GM21515 (cell line): ENCODE results near the gene OLIG2.

Source experiments
- ATAC-seq: cut with Tn5 transposase; IDR thresholded peaks from one replicate; pipeline ENCODE4 v1.9.1; 2021; ENCODE audit not compliant: unreplicated experiment

Gene OLIG2

DNA sequence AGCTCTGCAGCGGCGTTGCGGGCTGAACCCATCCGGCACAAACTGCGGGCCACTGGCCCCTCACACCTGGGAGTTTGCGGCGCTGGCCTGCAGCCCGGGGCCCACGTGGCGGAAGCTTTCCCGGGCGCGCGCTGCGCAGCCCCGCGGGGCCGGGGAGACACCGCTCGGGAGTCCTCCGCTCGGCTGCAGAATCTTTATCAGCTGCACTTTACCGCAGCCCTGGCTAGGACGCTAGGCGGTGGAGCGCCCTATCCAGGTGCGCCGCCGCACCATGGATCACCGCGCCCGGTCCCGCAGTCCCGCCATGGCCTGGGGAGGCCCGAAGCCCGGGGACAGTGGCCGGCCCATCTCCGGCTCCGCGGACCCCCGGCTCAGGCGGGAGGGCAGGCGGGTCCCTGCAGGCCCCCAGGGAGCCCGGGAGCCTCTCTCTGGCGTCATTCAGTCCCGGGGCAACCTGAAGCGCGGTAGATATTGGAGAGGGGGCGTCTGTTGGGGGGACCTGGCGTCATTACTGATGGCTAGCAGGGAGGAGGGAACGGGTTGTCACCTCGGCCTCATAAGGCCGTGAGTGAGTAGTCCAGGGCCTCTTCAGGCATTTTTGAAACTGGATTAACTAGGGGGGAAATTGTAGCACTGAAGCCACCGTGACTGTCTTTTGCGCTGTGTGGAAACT, 5.7 kb upstream of the OLIG2 start:
- ATAC-seq = no peak

DNA sequence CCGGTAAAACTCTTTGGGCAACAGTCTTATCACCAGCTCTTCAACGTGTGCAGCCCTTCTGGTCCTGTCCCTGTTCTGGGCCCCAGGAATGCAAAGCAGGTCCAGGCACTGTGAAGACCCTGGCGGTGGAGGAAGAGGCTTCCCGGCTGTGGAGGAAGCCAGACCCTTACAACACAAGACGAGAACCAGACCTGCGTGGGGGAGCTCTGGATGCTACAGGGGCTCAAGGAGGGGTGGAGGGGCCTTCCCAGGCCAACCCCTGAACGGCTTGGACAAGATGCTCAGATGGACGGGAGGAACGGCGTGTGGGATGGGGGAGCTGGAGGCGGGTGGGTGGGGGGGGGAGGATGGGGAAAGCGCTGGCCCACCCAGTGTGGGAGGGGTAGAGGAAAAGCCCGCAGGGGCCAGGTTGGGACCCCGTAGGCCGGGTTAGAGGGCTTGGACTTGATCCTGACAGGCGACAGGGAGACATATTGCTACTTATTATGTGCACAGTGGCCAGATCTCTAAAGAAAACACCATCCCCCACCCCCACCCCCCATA, 5.1 kb upstream of the OLIG2 start:
- no peak for ATAC-seq

DNA sequence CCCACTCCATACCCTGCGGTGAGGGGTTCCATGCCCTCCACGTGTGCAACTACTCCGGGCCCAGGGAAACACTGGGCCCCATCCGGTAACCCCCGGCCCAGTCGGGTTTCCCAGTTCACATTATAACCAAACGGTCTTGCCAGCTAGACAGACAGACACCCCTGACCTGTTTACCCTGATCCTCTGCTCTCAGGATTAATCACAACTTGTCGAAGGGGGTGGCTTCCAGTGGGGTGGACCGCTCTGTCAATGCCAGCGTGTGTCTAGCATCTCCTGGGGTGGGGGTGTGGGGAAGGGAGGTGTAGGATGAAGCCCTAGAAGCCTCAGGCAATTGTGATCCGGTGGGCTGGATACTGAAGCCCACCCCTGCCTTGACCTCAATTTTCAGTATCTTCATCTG, 4.6 kb upstream of the OLIG2 start:
- ATAC-seq = no peak

DNA sequence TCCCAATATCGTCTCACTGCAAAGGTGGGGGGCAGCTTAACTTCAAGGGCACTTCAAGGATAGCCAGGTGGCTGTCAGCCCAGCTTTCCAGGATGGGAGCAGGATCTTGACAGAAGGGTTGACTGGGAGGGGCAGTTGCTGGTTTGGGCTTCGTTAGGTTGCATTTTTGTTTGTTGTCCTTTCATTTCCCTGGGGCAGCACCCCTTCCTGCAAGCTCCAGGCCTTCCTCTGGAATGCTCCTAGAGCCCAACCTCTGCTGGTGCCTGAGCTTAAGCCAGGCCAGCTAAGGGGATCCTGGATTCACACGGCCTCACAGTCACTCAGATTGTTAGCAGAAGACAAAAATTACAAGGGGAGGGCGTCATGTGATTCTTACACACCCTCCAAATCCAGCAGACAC, 4.1 kb upstream of the OLIG2 start:
- no peak for ATAC-seq

DNA sequence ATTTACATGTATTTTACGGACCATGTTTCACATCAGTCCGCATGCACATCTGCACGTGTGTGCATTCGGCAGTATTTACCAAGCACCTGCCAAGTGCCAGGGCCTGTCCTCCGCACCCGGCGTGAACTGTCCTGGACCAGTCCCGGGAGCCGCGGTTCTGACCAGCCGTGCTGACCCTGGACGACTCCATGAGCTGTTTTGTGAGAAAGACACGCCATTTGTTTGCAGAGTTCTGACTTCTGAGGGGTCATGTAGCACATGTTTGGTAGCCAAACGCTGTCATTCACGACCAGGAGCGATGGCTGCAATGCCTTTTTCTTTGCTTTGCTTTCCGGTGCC, 3.3 kb upstream of the OLIG2 start:
- ATAC-seq = no peak

DNA sequence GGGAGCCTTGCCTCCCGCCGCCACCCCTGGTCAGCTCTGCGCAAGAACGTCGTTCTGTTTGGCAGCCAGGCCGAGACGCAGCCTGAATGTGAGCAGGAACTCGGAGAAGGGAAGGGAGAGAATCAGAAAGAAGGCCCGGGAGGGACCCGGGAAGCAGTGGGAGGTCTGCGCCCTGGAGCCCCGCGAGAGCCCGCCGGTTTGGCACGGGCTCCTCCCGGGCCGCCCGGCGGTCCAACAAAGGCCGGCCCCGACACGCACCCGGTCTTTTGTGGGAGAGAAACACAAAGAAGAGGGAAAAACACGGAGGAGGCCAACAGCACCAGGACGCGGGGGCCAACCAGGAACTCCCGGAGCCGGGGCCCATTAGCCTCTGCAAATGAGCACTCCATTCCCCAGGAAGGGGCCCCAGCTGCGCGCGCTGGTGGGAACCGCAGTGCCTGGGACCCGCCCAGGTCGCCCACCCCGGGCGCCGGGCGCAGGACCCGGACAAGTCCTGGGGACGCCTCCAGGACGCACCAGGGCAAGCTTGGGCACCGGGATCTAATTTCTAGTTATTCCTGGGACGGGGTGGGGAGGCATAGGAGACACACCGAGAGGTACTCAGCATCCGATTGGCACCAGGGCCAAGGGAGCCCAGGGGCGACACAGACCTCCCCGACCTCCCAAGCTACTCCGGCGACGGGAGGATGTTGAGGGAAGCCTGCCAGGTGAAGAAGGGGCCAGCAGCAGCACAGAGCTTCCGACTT, 2.7 kb upstream of the OLIG2 start:
- ATAC-seq = no peak

DNA sequence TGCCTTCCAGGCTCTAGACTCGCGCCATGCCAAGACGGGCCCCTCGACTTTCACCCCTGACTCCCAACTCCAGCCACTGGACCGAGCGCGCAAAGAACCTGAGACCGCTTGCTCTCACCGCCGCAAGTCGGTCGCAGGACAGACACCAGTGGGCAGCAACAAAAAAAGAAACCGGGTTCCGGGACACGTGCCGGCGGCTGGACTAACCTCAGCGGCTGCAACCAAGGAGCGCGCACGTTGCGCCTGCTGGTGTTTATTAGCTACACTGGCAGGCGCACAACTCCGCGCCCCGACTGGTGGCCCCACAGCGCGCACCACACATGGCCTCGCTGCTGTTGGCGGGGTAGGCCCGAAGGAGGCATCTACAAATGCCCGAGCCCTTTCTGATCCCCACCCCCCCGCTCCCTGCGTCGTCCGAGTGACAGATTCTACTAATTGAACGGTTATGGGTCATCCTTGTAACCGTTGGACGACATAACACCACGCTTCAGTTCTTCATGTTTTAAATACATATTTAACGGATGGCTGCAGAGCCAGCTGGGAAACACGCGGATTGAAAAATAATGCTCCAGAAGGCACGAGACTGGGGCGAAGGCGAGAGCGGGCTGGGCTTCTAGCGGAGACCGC, 2.0 kb upstream of the OLIG2 start:
- ATAC-seq = no peak

DNA sequence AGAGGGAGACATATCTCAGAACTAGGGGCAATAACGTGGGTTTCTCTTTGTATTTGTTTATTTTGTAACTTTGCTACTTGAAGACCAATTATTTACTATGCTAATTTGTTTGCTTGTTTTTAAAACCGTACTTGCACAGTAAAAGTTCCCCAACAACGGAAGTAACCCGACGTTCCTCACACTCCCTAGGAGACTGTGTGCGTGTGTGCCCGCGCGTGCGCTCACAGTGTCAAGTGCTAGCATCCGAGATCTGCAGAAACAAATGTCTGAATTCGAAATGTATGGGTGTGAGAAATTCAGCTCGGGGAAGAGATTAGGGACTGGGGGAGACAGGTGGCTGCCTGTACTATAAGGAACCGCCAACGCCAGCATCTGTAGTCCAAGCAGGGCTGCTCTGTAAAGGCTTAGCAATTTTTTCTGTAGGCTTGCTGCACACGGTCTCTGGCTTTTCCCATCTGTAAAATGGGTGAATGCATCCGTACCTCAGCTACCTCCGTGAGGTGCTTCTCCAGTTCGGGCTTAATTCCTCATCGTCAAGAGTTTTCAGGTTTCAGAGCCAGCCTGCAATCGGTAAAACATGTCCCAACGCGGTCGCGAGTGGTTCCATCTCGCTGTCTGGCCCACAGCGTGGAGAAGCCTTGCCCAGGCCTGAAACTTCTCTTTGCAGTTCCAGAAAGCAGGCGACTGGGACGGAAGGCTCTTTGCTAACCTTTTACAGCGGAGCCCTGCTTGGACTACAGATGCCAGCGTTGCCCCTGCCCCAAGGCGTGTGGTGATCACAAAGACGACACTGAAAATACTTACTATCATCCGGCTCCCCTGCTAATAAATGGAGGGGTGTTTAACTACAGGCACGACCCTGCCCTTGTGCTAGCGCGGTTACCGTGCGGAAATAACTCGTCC, 1.3 kb upstream of the OLIG2 start:
- no peak for ATAC-seq

DNA sequence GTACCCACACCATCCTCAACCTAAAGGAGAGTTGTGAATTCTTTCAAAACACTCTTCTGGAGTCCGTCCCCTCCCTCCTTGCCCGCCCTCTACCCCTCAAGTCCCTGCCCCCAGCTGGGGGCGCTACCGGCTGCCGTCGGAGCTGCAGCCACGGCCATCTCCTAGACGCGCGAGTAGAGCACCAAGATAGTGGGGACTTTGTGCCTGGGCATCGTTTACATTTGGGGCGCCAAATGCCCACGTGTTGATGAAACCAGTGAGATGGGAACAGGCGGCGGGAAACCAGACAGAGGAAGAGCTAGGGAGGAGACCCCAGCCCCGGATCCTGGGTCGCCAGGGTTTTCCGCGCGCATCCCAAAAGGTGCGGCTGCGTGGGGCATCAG, 638 bp upstream of the OLIG2 start:
- ATAC-seq = no peak

DNA sequence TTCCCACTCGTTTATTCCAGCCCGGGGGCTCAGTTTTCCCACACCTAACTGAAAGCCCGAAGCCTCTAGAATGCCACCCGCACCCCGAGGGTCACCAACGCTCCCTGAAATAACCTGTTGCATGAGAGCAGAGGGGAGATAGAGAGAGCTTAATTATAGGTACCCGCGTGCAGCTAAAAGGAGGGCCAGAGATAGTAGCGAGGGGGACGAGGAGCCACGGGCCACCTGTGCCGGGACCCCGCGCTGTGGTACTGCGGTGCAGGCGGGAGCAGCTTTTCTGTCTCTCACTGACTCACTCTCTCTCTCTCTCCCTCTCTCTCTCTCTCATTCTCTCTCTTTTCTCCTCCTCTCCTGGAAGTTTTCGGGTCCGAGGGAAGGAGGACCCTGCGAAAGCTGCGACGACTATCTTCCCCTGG, 716 bp downstream of the OLIG2 start:
- ATAC-seq = no peak

DNA sequence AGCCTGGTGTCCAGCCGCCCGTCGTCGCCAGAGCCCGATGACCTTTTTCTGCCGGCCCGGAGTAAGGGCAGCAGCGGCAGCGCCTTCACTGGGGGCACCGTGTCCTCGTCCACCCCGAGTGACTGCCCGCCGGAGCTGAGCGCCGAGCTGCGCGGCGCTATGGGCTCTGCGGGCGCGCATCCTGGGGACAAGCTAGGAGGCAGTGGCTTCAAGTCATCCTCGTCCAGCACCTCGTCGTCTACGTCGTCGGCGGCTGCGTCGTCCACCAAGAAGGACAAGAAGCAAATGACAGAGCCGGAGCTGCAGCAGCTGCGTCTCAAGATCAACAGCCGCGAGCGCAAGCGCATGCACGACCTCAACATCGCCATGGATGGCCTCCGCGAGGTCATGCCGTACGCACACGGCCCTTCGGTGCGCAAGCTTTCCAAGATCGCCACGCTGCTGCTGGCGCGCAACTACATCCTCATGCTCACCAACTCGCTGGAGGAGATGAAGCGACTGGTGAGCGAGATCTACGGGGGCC, 1.2 kb downstream of the OLIG2 start:
- no peak for ATAC-seq

DNA sequence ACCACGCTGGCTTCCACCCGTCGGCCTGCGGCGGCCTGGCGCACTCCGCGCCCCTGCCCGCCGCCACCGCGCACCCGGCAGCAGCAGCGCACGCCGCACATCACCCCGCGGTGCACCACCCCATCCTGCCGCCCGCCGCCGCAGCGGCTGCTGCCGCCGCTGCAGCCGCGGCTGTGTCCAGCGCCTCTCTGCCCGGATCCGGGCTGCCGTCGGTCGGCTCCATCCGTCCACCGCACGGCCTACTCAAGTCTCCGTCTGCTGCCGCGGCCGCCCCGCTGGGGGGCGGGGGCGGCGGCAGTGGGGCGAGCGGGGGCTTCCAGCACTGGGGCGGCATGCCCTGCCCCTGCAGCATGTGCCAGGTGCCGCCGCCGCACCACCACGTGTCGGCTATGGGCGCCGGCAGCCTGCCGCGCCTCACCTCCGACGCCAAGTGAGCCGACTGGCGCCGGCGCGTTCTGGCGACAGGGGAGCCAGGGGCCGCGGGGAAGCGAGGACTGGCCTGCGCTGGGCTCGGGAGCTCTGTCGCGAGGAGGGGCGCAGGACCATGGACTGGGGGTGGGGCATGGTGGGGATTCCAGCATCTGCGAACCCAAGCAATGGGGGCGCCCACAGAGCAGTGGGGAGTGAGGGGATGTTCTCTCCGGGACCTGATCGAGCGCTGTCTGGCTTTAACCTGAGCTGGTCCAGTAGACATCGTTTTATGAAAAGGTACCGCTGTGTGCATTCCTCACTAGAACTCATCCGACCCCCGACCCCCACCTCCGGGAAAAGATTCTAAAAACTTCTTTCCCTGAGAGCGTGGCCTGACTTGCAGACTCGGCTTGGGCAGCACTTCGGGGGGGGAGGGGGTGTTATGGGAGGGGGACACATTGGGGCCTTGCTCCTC, 1.9 kb downstream of the OLIG2 start:
- no peak for ATAC-seq

DNA sequence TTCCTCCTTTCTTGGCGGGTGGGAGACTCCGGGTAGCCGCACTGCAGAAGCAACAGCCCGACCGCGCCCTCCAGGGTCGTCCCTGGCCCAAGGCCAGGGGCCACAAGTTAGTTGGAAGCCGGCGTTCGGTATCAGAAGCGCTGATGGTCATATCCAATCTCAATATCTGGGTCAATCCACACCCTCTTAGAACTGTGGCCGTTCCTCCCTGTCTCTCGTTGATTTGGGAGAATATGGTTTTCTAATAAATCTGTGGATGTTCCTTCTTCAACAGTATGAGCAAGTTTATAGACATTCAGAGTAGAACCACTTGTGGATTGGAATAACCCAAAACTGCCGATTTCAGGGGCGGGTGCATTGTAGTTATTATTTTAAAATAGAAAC, 2.5 kb downstream of the OLIG2 start:
- ATAC-seq = no peak

DNA sequence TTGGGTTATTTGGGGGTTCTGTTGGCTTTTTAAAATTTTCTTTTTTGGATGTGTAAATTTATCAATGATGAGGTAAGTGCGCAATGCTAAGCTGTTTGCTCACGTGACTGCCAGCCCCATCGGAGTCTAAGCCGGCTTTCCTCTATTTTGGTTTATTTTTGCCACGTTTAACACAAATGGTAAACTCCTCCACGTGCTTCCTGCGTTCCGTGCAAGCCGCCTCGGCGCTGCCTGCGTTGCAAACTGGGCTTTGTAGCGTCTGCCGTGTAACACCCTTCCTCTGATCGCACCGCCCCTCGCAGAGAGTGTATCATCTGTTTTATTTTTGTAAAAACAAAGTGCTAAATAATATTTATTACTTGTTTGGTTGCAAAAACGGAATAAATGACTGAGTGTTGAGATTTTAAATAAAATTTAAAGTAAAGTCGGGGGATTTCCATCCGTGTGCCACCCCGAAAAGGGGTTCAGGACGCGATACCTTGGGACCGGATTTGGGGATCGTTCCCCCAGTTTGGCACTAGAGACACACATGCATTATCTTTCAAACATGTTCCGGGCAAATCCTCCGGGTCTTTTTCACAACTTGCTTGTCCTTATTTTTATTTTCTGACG, 3.1 kb downstream of the OLIG2 start:
- no peak for ATAC-seq

DNA sequence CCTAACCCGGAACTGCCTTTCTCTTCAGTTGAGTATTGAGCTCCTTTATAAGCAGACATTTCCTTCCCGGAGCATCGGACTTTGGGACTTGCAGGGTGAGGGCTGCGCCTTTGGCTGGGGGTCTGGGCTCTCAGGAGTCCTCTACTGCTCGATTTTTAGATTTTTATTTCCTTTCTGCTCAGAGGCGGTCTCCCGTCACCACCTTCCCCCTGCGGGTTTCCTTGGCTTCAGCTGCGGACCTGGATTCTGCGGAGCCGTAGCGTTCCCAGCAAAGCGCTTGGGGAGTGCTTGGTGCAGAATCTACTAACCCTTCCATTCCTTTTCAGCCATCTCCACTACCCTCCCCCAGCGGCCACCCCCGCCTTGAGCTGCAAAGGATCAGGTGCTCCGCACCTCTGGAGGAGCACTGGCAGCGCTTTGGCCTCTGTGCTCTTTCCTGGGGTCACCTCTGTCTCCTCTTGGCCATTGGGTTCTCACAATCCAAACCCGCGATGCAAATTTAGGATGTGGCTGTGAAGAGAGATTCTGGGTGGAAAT, 3.7 kb downstream of the OLIG2 start:
- no peak for ATAC-seq

DNA sequence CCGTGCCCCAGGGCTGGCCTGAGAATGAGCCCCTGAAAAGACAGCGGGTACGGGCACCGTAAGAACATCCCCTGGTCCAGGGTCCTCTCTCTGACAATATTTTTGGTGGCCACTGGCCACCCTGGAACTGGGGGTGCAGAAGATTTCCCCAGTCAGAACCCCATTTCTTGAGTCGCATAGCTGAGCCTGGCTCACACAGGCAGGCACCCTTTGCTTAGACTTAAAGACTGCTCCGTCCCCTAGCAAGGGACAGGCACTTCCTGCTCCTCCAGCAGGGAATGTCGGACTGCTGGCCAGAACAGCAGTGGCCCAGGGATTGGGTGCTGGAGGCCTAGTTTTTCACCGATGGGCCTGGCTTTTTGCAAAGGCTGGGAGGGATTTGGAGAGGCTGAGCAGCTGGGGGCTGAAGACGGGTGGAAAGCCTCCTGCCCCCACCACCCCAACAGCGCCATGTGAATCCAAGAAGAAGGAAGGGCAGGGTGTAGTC, 4.3 kb downstream of the OLIG2 start:
- ATAC-seq = no peak

DNA sequence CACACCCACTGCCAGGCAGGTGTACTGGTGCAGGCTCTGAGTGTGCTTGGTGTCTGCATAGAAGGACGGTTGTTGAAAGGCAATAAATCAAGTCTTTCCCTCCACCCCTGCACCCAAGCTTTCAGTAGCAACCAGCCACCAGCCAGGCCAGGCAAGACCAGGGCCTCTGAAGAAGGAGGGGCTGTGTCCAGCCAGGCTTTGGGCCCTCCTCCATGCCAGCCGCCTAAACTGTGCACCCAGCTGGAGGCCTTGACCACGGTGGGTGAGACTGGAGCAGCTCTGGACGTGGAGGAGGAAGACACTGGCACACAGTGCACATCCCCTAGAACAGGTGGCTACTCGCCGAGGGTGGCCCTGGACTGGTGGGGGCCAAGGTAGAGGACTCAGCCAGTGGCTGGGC, 4.9 kb downstream of the OLIG2 start:
- no peak for ATAC-seq

DNA sequence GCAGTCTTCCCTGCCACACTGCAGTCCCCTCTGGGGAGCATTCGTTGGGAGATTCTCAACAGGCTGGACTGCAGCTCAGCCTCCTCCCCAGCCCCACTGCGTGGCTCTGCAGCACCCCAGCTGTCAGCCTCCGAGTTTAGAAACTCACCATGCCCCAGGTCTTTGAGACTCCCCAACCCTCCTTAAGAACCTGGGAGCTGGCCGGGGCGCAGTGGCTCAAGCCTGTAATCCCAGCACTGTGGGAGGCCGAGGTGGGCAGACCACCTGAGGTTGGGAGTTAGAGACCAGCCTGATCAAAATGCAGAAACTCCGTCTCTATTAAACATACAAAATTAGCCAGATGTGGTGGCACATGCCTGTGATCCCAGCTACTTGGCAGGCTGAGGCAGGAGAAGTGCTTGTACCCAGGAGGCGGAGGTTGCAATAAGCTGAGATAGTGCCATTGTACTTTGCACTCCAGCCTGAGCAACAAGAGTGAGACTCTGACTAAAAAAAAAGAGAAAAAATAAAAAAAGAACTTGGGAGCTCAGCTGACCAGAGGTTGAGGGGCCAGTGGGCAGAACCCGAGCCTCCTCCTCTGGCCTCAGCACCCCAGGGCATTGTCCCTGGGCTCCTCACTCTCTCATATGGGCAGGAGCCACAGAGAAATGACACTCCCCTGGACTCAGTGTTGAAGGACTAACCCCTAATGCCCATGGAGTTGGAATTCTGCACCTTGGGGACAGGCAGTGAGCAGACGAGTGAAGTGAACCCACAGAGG, 5.6 kb downstream of the OLIG2 start:
- ATAC-seq = no peak
